Neural progenitor cell (in vitro differentiated cells): ENCODE measurements around the gene WDR48. TPM values are rescaled to one million over a fixed set of nuclear protein-coding genes. Genes with fewer than 3 reads are reported as not detected.
A peak's percentile ranks its signal among the peaks of the same experiment; 100 is the strongest.

Experiments
- DNase-seq: peaks from one replicate; pipeline ENCODE4 v3.0.0-alpha.2; 2016; ENCODE audit warnings: low spot score
- H2AFZ ChIP-seq: fragments of 200-600 bp; sonication (generic); replicated peaks from 2 replicates; pipeline ENCODE4 v1.6.1; 2016; ENCODE audit warnings: antibody characterized with exemption
- H3F3A ChIP-seq: fragments of 200-600 bp; sonication (generic); 2 replicates; pipeline ENCODE4 v1.6.1; 2016; ENCODE audit warnings: antibody characterized with exemption, low read depth
- H3K27ac ChIP-seq: fragments of 200-600 bp; sonication (generic); 2 replicates; pipeline ENCODE4 v1.5.1; 2016; ENCODE audit warnings: mild to moderate bottlenecking
- H3K27me3 ChIP-seq: fragments of 200-600 bp; sonication (generic); 2 replicates; pipeline ENCODE4 v1.6.1; 2016; ENCODE audit warnings: mild to moderate bottlenecking, moderate library complexity
- H3K36me3 ChIP-seq: fragments of 200-600 bp; sonication (generic); 2 replicates; pipeline ENCODE4 v1.5.1; 2016
- H3K4me1 ChIP-seq: fragments of 200-600 bp; sonication (generic); 2 replicates; pipeline ENCODE4 v1.6.1; 2016; ENCODE audit warnings: mixed run types
- H3K4me2 ChIP-seq: fragments of 200-600 bp; sonication (generic); 2 replicates; pipeline ENCODE4 v1.6.1; 2016
- H3K4me3 ChIP-seq: fragments of 200-600 bp; sonication (generic); 2 replicates; pipeline ENCODE4 v1.5.1; 2016
- H3K79me2 ChIP-seq: fragments of 200-600 bp; sonication (generic); 2 replicates; pipeline ENCODE4 v1.6.1; 2016; ENCODE audit warnings: low read depth
- H3K9ac ChIP-seq: fragments of 200-600 bp; sonication (generic); 2 replicates; pipeline ENCODE4 v1.6.1; 2016
- H3K9me3 ChIP-seq: fragments of 200-600 bp; sonication (generic); 2 replicates; pipeline ENCODE4 v1.5.1; 2016; ENCODE audit warnings: low read depth
- H4K20me1 ChIP-seq: fragments of 200-600 bp; sonication (generic); 2 replicates; pipeline ENCODE4 v1.6.1; 2016; ENCODE audit warnings: low read depth
- H3K27ac Mint-ChIP-seq: 3 replicates; pipeline ENCODE4 v1.8.0; 2021; ENCODE audit warnings: mixed read lengths
- H3K27me3 Mint-ChIP-seq: 2 replicates; pipeline ENCODE4 v1.8.0; 2022; ENCODE audit warnings: low read depth, mild to moderate bottlenecking, inconsistent platforms, moderate library complexity, mixed read lengths; ENCODE audit not compliant: insufficient read depth
- H3K36me3 Mint-ChIP-seq: 3 replicates; pipeline ENCODE4 v1.8.0; 2021; ENCODE audit warnings: mixed read lengths
- H3K4me1 Mint-ChIP-seq: 3 replicates; pipeline ENCODE4 v1.8.0; 2021; ENCODE audit warnings: mixed read lengths
- H3K4me3 Mint-ChIP-seq: 3 replicates; pipeline ENCODE4 v1.8.0; 2021; ENCODE audit warnings: mild to moderate bottlenecking, moderate library complexity, mixed read lengths
- H3K9me3 Mint-ChIP-seq: 3 replicates; pipeline ENCODE4 v1.8.0; 2020; ENCODE audit warnings: mixed read lengths
- CTCF ChIP-seq: fragments of 200-600 bp; sonication (generic); IDR thresholded peaks from 2 replicates; pipeline ENCODE4 v1.5.1; 2017; ENCODE audit warnings: antibody characterized with exemption, mild to moderate bottlenecking
- EZH2 ChIP-seq: fragments of 200-600 bp; sonication (generic); IDR thresholded peaks from 2 replicates; pipeline ENCODE4 v1.6.1; 2017; ENCODE audit warnings: antibody characterized with exemption, mild to moderate bottlenecking, moderate library complexity
- EZH2phosphoT487 ChIP-seq: fragments of 200-600 bp; sonication (generic); IDR thresholded peaks from 2 replicates; pipeline ENCODE4 v1.6.1; 2017; ENCODE audit warnings: antibody characterized with exemption
- total RNA-seq: library from RNA; depleted of rRNA; stranded (reverse); fragments of >200 nt; gene quantifications from 2 replicates; pipeline ENCODE4 v1.2.3, GENCODE V29; 2015; ENCODE audit warnings: low replicate concordance

WDR48 gene
- total RNA-seq, 1 donor from 2014 or later = 127 TPM

DNA sequence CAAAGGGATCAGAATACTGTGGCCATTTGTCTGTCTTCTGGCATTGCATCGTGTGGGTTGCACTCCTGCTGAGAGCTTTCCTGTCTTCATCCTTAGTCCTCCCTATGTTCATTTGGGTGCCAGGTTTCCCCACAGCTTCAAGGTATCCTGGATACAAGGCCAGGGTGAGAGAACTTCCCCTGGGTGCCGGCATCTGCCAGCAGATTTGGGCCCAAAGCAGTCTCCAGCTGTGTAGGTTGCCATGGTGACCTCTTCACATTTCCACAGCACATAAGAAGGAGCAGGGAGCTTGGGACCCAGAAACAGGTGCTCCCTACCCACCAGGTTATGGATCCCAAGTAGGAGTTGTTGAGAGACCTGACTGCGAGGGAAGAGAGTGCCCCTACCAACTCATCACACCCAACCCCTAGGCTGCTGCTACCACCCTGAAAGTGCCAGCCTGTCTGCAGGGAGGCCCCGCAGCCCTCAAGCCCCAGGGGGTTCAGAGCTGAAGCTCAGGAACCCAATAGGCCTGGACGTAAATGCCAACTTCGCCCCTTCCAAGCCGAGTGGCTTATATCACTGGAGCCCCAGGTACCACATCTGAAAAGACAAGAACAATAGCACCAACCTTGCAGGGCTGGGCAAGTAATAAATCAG is 75.6 kb downstream of the WDR48 start:
- H3K36me3 Mint-ChIP-seq = peaks cover 4% of the 10 kb centered on the region
- Histone ChIP-seq H3F3A (no peaks in the 10 kb centered on the region), H3K4me3 (no peak overlapping the region), H3K4me2 (no peak overlapping the region), H3K27ac (no peak overlapping the region), H4K20me1 (no peaks in the 10 kb centered on the region), H2AFZ (no peak overlapping the region), H3K36me3 (no peaks in the 10 kb centered on the region), H3K27me3 (no peaks in the 10 kb centered on the region), H3K9ac (no peak overlapping the region), H3K79me2 (no peaks in the 10 kb centered on the region), H3K4me1 (no peaks in the 10 kb centered on the region), H3K9me3 (no peaks in the 10 kb centered on the region)
- peak overlapping the region; percentile 37 for H3K27ac Mint-ChIP-seq
- TF ChIP-seq EZH2 = no peak
- no peak for TF ChIP-seq EZH2phosphoT487
- TF ChIP-seq CTCF = no peak
- no peak overlapping the region for H3K4me3 Mint-ChIP-seq
- H3K27me3 Mint-ChIP-seq = peaks cover 2% of the 10 kb centered on the region
- H3K9me3 Mint-ChIP-seq = no peaks in the 10 kb centered on the region
- no peak for DNase-seq
- peaks cover 16% of the 10 kb centered on the region for H3K4me1 Mint-ChIP-seq

GRCh38 chr3:39127908-39128304 is 76.1 kb downstream of the WDR48 start:
- H3K27me3 ChIP-seq = no peaks in the 10 kb centered on the region
- no peak for TF ChIP-seq EZH2
- no peak for TF ChIP-seq CTCF
- TF ChIP-seq EZH2phosphoT487 = no peak
- DNase-seq = no peak
- peaks cover 4% of the 10 kb centered on the region for H3K36me3 Mint-ChIP-seq
- no peaks in the 10 kb centered on the region for H3K36me3 ChIP-seq
- H3K27ac ChIP-seq = no peak overlapping the region
- no peaks in the 10 kb centered on the region for H3F3A ChIP-seq
- H3K4me1 ChIP-seq = no peaks in the 10 kb centered on the region
- no peak overlapping the region for H3K27ac Mint-ChIP-seq
- no peaks in the 10 kb centered on the region for H3K9me3 ChIP-seq
- peaks cover 16% of the 10 kb centered on the region for H3K4me1 Mint-ChIP-seq
- H4K20me1 ChIP-seq = no peaks in the 10 kb centered on the region
- no peak overlapping the region for H2AFZ ChIP-seq
- no peaks in the 10 kb centered on the region for H3K9me3 Mint-ChIP-seq
- H3K4me2 ChIP-seq = no peak overlapping the region
- no peaks in the 10 kb centered on the region for H3K79me2 ChIP-seq
- H3K27me3 Mint-ChIP-seq = peaks cover 2% of the 10 kb centered on the region
- H3K9ac ChIP-seq = no peak overlapping the region
- no peak overlapping the region for H3K4me3 ChIP-seq
- no peak overlapping the region for H3K4me3 Mint-ChIP-seq

DNA sequence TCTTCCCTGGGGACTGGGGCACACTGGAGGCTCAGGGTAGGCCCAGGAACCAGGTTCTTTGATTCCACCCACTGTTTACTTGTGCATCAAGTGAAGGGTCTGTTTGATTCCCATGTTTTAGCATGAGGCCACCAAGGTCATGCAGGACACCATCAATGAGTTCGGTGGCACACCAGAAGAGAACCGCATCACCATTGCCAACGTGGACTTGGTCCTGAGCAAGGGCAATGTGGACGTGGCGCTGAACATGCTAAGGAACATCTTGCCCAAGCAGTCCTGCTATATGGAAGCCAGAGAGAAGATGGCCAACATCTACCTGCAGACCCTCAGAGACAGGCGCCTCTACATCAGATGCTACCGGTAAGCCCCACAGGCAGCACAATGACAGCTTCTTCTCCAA is 77.1 kb downstream of the WDR48 start:
- H3K36me3 Mint-ChIP-seq = peaks cover 4% of the 10 kb centered on the region
- Histone ChIP-seq H2AFZ (no peak overlapping the region), H3K4me1 (no peaks in the 10 kb centered on the region), H3K27ac (no peak overlapping the region), H3K79me2 (no peaks in the 10 kb centered on the region), H3K27me3 (no peaks in the 10 kb centered on the region), H3K9me3 (no peaks in the 10 kb centered on the region), H3K9ac (no peak overlapping the region), H4K20me1 (no peaks in the 10 kb centered on the region), H3F3A (no peaks in the 10 kb centered on the region), H3K36me3 (no peaks in the 10 kb centered on the region), H3K4me2 (no peak overlapping the region), H3K4me3 (no peak overlapping the region)
- peaks cover 2% of the 10 kb centered on the region for H3K27me3 Mint-ChIP-seq
- H3K4me3 Mint-ChIP-seq = no peak overlapping the region
- H3K27ac Mint-ChIP-seq = no peak overlapping the region
- DNase-seq = no peak
- no peaks in the 10 kb centered on the region for H3K9me3 Mint-ChIP-seq
- TF ChIP-seq CTCF = no peak
- peaks cover 16% of the 10 kb centered on the region for H3K4me1 Mint-ChIP-seq
